ENCODE results near the gene LYVE1.

Gene LYVE1

GRCh38 chr11:10519630-10520029 lies 48.8 kb downstream of the LYVE1 start:
- DNase-seq = no peak

- no peak for DNase-seq
These were observed 49.6 kb downstream of the LYVE1 start for GRCh38 chr11:10518891-10519290.

GRCh38 chr11:10518123-10518522 lies 50.3 kb downstream of the LYVE1 start:
- DNase-seq = no peak

GRCh38 chr11:10515418-10515817 lies 53.0 kb downstream of the LYVE1 start:
- DNase-seq = no peak

GRCh38 chr11:10514709-10515108 lies 53.8 kb downstream of the LYVE1 start:
- DNase-seq = no peak

GRCh38 chr11:10514202-10514601 lies 54.3 kb downstream of the LYVE1 start:
- no peak for DNase-seq

GRCh38 chr11:10511181-10511621 lies 57.3 kb downstream of the LYVE1 start:
- no peak for DNase-seq
